Stimulated activated naive B cell treated with anti-CD40 and anti-IgM and Interleukin-4, amounts not matched to agents 10 μg/mL and 1 μg/mL and 100 μg/mL, for 72 hours (primary cell): ENCODE measurements around the gene KCNB1.
"Not testable (repeated sequence)": the region's sequence is repeated elsewhere in the genome, so short reads cannot be mapped to it uniquely, and the experiment has no call there.

ENCODE experiments used
- ATAC-seq, 2 donors: fragments of 150-1000 bp; cut with Tn5 transposase; replicated peaks; 2 replicates each; pipeline ENCODE4 v1.10.0; 2021; ENCODE audit warnings: moderate library complexity in 1 of 2
- DNase-seq: peaks from one replicate; pipeline ENCODE4 v3.0.0; 2021
- H3K27ac Mint-ChIP-seq: one replicate; pipeline ENCODE4 v1.8.0; 2022; ENCODE audit warnings: mild to moderate bottlenecking, mixed read lengths
- H3K27me3 Mint-ChIP-seq, 2 donors: one replicate each; pipeline ENCODE4 v1.8.0; 2022; ENCODE audit warnings: mixed read lengths in 2 of 2
- H3K36me3 Mint-ChIP-seq, 2 donors: one replicate each; pipeline ENCODE4 v1.8.0; 2022; ENCODE audit warnings: mixed read lengths in 2 of 2, mild to moderate bottlenecking in 1 of 2
- H3K4me1 Mint-ChIP-seq, 2 donors: one replicate each; pipeline ENCODE4 v1.8.0; 2022; ENCODE audit warnings: mixed read lengths in 2 of 2, mild to moderate bottlenecking in 1 of 2
- H3K4me3 Mint-ChIP-seq, 2 donors: one replicate each; pipeline ENCODE4 v1.8.0; 2022; ENCODE audit warnings: mild to moderate bottlenecking in 2 of 2, mixed read lengths in 2 of 2, moderate library complexity in 1 of 2
- H3K9me3 Mint-ChIP-seq, 2 donors: one replicate each; pipeline ENCODE4 v1.8.0; 2022; ENCODE audit warnings: mixed read lengths in 2 of 2, mild to moderate bottlenecking in 1 of 2

Gene KCNB1

DNA sequence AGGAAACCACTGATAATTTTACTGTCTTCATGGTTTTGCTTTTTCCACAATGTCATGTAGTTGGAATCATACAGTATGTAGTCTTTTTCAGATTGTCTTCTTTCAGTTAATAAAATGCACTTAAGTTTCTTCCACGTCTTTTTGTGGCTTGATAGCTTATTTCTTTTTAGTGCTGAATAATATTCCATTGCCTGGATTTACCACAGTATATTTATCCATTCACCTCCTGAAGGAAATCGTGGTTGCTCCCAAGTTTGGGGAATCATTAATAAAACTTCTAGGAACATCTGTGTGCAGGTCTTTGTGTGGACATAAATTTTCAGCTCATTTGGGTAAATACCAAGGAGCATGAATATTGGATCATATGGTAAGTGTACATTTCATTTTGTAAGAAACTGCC is 165.8 kb downstream of the KCNB1 start:
- H3K4me1 Mint-ChIP-seq: peaks cover 7 to 19% of the 10 kb centered on the region in 2 donors
- H3K27me3 Mint-ChIP-seq: peaks cover 37 to 47% of the 10 kb centered on the region in 2 donors
- DNase-seq (no peak), ATAC-seq (no peak)
- no peaks in the 10 kb centered on the region for H3K9me3 Mint-ChIP-seq
- no peaks in the 10 kb centered on the region for H3K36me3 Mint-ChIP-seq
- H3K27ac Mint-ChIP-seq: no peak overlapping the region
- no peak overlapping the region for H3K4me3 Mint-ChIP-seq

DNA sequence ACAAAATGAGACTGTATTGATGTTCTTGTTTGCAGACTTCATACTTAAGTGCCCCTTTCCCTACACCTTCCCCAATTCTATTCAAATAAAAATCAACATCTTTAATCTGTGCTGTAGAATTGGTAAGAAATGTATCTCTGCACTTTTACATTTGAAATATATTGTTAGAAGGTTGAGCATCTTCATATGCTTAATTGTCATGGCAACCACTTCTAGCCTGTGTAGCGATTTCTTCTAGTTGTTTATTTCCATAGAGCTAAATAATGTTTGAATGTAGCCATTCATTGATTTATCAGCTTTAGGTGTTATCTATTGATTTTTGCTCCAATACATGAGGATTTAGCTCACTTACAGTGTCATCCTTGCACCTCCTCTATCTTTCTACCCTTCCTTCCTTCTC is 166.9 kb downstream of the KCNB1 start:
- DNase-seq: no peak
- Mint-ChIP-seq H3K9me3 (peaks cover 6% of the 10 kb centered on the region in 2 donors), H3K4me1 (peaks cover 7 to 19% of the 10 kb centered on the region in 2 donors), H3K36me3 (peaks cover 6% of the 10 kb centered on the region in 2 donors), H3K4me3 (no peak overlapping the region), H3K27me3 (peaks cover 34 to 43% of the 10 kb centered on the region in 2 donors), H3K27ac (no peak overlapping the region)
- ATAC-seq: no peak

DNA sequence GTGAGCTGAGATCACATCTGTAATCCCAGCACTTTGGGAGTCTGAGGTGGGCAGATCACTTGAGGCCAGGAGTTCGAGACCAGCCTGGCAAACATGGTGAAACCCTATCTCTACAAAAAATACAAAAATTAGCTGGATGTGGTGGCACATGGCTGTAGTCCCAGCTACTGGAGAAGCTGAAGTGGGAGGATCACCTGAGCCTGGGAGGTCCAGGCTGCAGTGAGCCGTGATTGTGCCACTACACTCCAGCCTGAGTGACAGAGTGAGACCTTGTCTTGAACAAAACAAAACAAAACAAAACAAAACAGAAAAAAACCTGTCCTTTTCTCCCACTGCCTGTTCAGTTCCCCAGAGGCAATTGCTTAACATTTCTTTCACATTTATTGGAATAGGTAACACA is 168.4 kb downstream of the KCNB1 start:
- Mint-ChIP-seq H3K4me1 (peaks cover 6 to 12% of the 10 kb centered on the region in 2 donors), H3K27me3 (peaks cover 34 to 40% of the 10 kb centered on the region in 2 donors)
- not testable (repeated sequence) for H3K36me3 Mint-ChIP-seq, DNase-seq, ATAC-seq, H3K4me3 Mint-ChIP-seq, H3K27ac Mint-ChIP-seq, H3K9me3 Mint-ChIP-seq
